NCI-H2029 (cell line): Measurements from ENCODE around the gene KRTAP20-3.

Source experiments
- DNase-seq: peaks from one replicate; lab custom pipeline; 2025; lab: John Stamatoyannopoulos, UW

KRTAP20-3 gene

GRCh38 chr21:30684506-30684905 is 41.8 kb downstream of the KRTAP20-3 start:
- DNase-seq = no peak

GRCh38 chr21:30689822-30690221 is 47.2 kb downstream of the KRTAP20-3 start:
- no peak for DNase-seq
